ENCODE data around the gene KLHL29. TPM values are rescaled to one million over a fixed set of nuclear protein-coding genes. Genes with fewer than 3 reads are reported as not detected.

The KLHL29 gene
- total and polyA plus RNA-seq, 2 donors (not counting 3 experiments of a cell fraction or from before 2014, with no cell fraction given): 4.6 to 12.7 TPM

GRCh38 chr2:23441414-23441813, 56.4 kb downstream of the KLHL29 start:
- dilution Hi-C loops (cut with MboI; ENCODE audit: extremely low pct_ligation_motif_present, low sequenced_read_pairs) (no loop called here), intact Hi-C loops (cut with micrococcal nuclease) (no loop called here)
- FAIRE-seq: no peak
- Histone ChIP-seq H3K9me1 (replicated peaks; ENCODE audit: control insufficient read depth, extremely low read depth, insufficient read depth, low read length) (no peaks in the 10 kb centered on the region), H2AFZ (ENCODE audit: low read depth, low read length) (no peak overlapping the region), H3K36me3 (ENCODE audit: control insufficient read depth in 2 of 2, extremely low read depth in 1 of 2, insufficient read depth in 2 of 2, low read length in 2 of 2) (no peaks in the 10 kb centered on the region), H3K9ac (replicated peaks; ENCODE audit: extremely low read depth, insufficient read depth, low read length) (no peak overlapping the region), H4K20me1 (replicated peaks; ENCODE audit: control insufficient read depth, extremely low read depth, insufficient read depth, low read length) (no peaks in the 10 kb centered on the region), H3K9me3 (replicated peaks; ENCODE audit: control insufficient read depth, insufficient read depth, low read length) (no peaks in the 10 kb centered on the region), H3K79me2 (ENCODE audit: control insufficient read depth, insufficient read depth, low read length) (no peaks in the 10 kb centered on the region), H3K27ac (ENCODE audit: insufficient read depth, low read depth, low read length) (no peak overlapping the region), H3K27me3 (ENCODE audit: control insufficient read depth in 2 of 2, insufficient read depth in 2 of 2, low read length in 2 of 2) (no peaks in the 10 kb centered on the region), H3K4me1 (ENCODE audit: control insufficient read depth, extremely low read depth, insufficient read depth, low read length) (no peaks in the 10 kb centered on the region), H3K4me3 (replicated peaks in 1 of 3; ENCODE audit: insufficient read depth in 1 of 3, low read depth in 1 of 3, low read length in 3 of 3) (no peak overlapping the region), H3K4me2 (ENCODE audit: insufficient read depth, low read length) (no peak overlapping the region)
- ChIA-PET POLR2A (no interaction called here), CTCF (no interaction called here)
- DNase-seq (ENCODE audit: low read depth, low spot score): no peak
- no TSS peak for BruUV-seq (replicated peaks)
- TF ChIP-seq POLR2A (IDR thresholded peaks at IDR 0.05; ENCODE audit: low read depth, low read length): no peak
- no peak for TF ChIP-seq JUN (IDR thresholded peaks at IDR 0.05; ENCODE audit: borderline replicate concordance, insufficient read depth, insufficient read length, low read depth)
- TF ChIP-seq, protein P1, sequence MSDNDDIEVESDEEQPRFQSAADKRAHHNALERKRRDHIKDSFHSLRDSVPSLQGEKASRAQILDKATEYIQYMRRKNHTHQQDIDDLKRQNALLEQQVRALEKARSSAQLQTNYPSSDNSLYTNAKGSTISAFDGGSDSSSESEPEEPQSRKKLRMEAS (IDR thresholded peaks at IDR 0.05; ENCODE audit: insufficient read depth, insufficient read length): no peak
- TF ChIP-seq POLR2AphosphoS5 (IDR thresholded peaks at IDR 0.05; ENCODE audit: insufficient read depth, low read depth, low read length): no peak
- TF ChIP-seq EZH2 (IDR thresholded peaks at IDR 0.05; ENCODE audit: borderline replicate concordance, low read depth, low read length, severe bottlenecking): no peak
- no peak for TF ChIP-seq CTCF (IDR thresholded peaks at IDR 0.05; ENCODE audit: extremely low read depth in 1 of 2, insufficient read depth in 1 of 2, low read depth in 1 of 2, low read length in 2 of 2)
- no peak for TF ChIP-seq GATA2 (IDR thresholded peaks at IDR 0.05; ENCODE audit: insufficient read depth, insufficient read length, low read depth, low read length)
- no peak for TF ChIP-seq FOS (IDR thresholded peaks at IDR 0.05; ENCODE audit: borderline replicate concordance, insufficient read depth, low read length)
- no peak for TF ChIP-seq MYC (IDR thresholded peaks at IDR 0.05; ENCODE audit: low read depth, low read length)

Data from endothelial cell of umbilical vein (primary cell).